Measurements from ENCODE around the gene PRKCZ.

Gene PRKCZ

GRCh38 chr1:2233468-2233867 is 183.3 kb downstream of the PRKCZ start:
- Histone ChIP-seq H3K27me3 (ENCODE audit: insufficient read depth, poor library complexity, severe bottlenecking) (no peaks in the 10 kb centered on the region), H3K27ac (replicated peaks) (peak overlapping the region; percentile 78), H3K4me3 (replicated peaks; ENCODE audit: insufficient read depth, low read length) (peak overlapping the region; percentile 67)
- TF ChIP-seq REST (IDR thresholded peaks at IDR 0.05; ENCODE audit: insufficient replicate concordance, low read depth) (no peak), POLR2AphosphoS5 (IDR thresholded peaks at IDR 0.05; ENCODE audit: low read depth) (no peak), CTCF (IDR thresholded peaks at IDR 0.05; ENCODE audit: insufficient read depth, low read length) (no peak), GABPA (IDR thresholded peaks at IDR 0.05; ENCODE audit: low read depth) (no peak), SPI1 (IDR thresholded peaks at IDR 0.05; ENCODE audit: borderline replicate concordance, low read depth) (no peak)
- DNase-seq (ENCODE audit: low read depth in 1 of 2, low spot score in 1 of 2) = no peak

DNA sequence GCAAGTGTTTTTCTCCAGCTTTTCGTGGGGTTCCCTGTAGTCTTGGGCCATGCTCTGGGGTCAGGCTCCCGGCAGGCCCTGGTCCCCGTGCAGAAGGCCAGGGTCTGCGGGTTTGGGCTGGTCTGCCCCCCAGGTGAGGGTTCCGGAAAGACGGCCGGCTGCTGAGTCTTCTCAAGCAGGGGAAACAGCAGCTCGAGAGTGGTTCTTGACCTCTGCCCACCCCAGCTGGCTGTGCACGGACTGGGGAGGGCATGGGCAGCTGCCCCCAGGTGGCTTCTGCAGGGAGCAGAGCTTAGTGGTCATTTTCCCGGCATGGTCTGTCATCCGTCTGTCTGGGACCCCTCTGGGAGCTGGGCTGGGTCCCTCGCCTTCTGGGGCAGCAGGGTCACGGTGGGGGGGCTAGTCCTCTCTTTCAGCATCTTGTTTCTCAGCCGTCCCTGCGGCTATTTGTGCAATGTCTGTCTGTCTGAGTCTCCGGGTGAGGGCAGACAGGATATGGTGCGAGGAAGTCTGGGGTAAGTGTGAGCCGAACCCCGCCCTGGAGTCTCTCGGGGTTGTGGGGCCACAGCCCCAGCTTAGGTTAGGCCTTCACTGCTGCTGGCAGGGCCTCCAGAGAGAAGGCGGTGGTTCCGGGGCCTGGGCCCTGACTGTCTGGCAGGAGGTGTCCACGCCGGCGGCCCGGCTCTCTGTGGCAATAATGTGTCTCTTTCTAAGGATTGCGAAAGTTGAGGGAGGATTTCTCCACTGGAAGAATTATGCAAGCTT is 184.0 kb downstream of the PRKCZ start:
- no peak for TF ChIP-seq CTCF (IDR thresholded peaks at IDR 0.05; ENCODE audit: insufficient read depth, low read length)
- TF ChIP-seq POLR2AphosphoS5 (IDR thresholded peaks at IDR 0.05; ENCODE audit: low read depth) = peak; percentile 75
- TF ChIP-seq GABPA (IDR thresholded peaks at IDR 0.05; ENCODE audit: low read depth) = peak; percentile 61; the same call in 1 of the 2 replicates
- TF ChIP-seq REST (IDR thresholded peaks at IDR 0.05; ENCODE audit: insufficient replicate concordance, low read depth) = peak; percentile 59
- peak; percentile 64 for TF ChIP-seq SPI1 (IDR thresholded peaks at IDR 0.05; ENCODE audit: borderline replicate concordance, low read depth)
- peak overlapping the region; percentile 87 for H3K27ac ChIP-seq (replicated peaks)
- no peaks in the 10 kb centered on the region for H3K27me3 ChIP-seq (ENCODE audit: insufficient read depth, poor library complexity, severe bottlenecking)
- H3K4me3 ChIP-seq (replicated peaks; ENCODE audit: insufficient read depth, low read length) = peak overlapping the region; percentile 67
- DNase-seq (ENCODE audit: low read depth in 1 of 2, low spot score in 1 of 2) = peak; percentile 95 to 100

DNA sequence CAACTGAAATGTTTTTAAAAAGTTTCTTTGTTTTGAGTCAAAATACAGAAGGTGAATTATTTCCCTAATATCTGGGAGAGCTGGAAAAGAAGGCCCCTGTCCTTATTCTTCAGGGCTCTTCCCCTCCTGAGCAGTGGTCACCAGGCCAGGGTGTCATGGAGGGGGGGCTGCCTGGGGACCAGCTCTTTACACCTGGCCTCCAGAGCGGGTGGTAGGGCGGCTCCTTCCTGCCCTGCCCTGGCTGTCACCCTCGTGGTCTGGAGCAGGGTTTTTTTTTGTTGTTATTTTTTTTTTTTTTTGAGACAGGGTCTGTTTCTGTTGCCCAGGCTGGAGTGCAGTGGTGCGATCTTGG is 184.5 kb downstream of the PRKCZ start:
- no peak for TF ChIP-seq SPI1 (IDR thresholded peaks at IDR 0.05; ENCODE audit: borderline replicate concordance, low read depth)
- TF ChIP-seq POLR2AphosphoS5 (IDR thresholded peaks at IDR 0.05; ENCODE audit: low read depth) = no peak
- no peak for TF ChIP-seq CTCF (IDR thresholded peaks at IDR 0.05; ENCODE audit: insufficient read depth, low read length)
- no peak for TF ChIP-seq REST (IDR thresholded peaks at IDR 0.05; ENCODE audit: insufficient replicate concordance, low read depth)
- no peak for TF ChIP-seq GABPA (IDR thresholded peaks at IDR 0.05; ENCODE audit: low read depth)
- H3K27ac ChIP-seq (replicated peaks) = peak overlapping the region; percentile 87
- H3K4me3 ChIP-seq (replicated peaks; ENCODE audit: insufficient read depth, low read length) = peak overlapping the region; percentile 7
- no peak for DNase-seq (ENCODE audit: low read depth in 1 of 2, low spot score in 1 of 2)
- H3K27me3 ChIP-seq (ENCODE audit: insufficient read depth, poor library complexity, severe bottlenecking) = no peaks in the 10 kb centered on the region

Data from HL-60 (cell line).